HG03064 (cell line): ENCODE data around the gene PEX7.
"Not testable (repeated sequence)": the region's sequence is repeated elsewhere in the genome, so short reads cannot be mapped to it uniquely, and the experiment has no call there.

Experiments
- ATAC-seq: cut with Tn5 transposase; IDR thresholded peaks from one replicate; pipeline ENCODE4 v1.9.1; 2021; ENCODE audit warnings: low read depth; ENCODE audit not compliant: unreplicated experiment

PEX7 gene

DNA sequence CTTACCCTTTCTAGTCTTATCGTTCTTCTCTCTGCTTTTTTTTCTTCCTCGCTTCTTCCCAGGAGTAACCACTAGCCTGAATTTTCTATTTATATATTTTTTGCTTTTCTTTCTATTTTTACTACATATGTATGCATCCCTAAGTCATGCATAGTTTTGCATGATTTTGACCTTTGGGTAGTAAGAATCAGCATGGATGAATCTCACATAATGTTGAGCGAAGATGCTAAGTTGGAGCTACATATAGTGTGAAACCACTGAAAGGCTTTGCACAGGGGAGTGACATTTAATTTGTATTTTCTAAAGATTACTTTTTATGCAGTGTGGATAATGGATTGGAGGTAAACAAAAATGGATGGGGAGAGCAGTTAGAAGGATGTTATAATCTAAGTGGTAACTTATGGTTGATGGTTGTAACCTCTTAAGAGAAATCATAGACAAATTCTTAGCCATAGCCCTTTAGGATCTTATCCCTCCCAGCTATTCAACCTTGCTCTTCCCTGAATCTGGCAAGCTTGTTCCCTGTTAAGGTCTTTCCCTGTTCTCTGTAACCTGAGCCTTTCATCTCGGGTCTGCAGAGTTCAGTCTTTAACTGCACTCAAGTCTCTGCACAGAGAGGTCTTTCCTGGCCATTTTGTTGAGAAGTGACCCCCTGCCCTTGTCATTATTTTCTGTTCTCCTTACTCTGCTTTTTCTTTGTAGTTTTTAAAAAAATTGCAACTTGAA is 18.0 kb downstream of the PEX7 start:
- ATAC-seq, result no peak

DNA sequence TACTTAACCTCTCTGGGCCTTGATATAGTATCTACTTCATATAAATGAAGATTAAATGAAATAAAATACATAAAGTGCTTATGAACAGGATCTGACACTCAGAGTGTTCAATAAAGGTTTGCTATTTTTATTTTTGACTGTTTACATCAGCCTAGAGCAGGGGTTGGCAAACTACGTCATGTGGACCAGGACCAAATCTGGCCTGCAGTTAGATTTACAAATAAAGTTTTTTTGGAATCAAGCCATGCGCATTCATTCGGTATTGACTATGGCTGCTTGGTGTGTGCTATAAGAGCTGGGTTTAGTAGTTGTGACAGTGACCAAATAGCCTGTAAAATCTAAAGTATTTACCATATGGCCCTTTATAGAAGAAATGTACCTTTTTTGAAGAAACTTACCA is 20.8 kb downstream of the PEX7 start:
- ATAC-seq, result no peak

DNA sequence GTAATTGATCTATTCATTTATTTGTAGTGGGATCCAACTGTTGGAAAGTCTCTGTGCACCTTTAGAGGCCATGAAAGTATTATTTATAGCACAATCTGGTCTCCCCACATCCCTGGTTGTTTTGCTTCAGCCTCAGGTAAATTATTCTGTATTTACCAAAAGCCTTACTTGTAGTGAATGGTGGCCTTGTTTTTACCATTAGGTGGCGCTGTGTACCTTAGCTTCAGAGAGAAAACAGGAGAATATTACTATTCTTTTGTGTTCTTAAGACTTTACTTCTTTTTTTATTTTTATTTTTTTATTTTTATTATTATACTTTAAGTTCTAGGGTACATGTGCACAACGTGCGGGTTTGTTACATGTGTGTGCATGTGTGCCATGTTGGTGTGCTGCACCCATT is 23.7 kb downstream of the PEX7 start:
- no peak for ATAC-seq

DNA sequence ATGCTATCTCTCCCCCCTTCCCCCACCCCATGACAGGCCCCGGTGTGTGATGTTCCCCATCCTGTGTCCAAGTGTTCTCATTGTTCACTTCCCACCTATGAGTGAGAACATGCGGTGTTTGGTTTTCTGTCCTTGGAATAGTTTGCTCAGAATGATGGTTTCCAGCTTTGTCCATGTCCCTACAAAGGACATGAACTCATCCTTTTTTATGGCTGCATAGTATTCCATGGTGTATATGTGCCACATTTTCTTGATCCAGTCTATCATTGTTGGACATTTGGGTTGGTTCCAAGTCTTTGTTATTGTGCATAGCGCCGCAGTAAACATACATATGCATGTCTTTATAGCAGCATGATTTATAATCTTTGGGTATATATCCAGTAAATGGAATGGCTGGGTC is 24.1 kb downstream of the PEX7 start:
- ATAC-seq, result not testable (repeated sequence)

DNA sequence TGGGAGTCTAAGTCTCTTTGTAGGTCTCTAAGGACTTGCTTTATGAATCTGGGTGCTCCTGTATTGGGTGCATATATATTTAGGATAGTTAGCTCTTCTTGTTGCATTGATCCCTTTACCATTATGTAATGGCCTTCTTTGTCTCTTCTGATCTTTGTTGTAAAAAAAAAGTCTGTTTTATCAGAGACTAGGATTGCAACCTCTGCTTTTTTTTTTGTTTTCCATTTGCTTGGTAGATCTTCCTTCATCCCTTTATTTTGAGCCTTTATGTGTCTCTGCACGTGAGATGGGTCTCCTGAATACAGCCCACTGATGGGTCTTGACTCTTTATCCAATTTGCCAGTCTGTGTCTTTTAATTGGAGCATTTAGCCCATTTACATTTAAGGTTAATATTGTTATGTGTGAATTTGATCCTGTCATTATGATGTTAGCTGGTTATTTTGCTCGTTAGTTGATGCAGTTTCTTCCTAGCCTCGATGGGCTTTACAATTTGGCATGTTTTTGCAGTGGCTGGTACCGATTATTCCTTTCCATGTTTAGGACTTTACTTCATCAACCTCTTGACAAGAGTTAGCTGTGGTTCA is 27.7 kb downstream of the PEX7 start:
- not testable (repeated sequence) for ATAC-seq

DNA sequence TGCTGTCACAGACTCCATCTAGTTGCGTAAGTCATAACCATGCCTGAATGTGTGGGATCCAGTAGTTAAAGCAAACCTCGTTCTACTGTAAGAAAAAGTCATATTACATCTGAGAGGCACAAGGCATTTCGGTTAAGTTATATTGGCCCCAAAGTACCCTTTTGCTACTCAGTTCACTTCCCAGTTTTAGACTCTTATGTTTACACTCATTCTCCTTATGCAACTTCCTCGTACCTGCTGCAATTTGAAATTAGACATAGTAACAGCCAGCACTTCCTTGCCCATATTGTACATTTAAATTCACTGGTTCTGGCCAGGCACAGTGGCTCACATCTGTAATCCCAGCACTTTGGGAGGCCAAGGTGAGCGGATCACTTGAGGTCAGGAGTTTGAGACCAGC is 37.0 kb downstream of the PEX7 start:
- no peak for ATAC-seq

- ATAC-seq, result no peak
Measured at GRCh38 chr6:136860043-136860442, 37.7 kb downstream of the PEX7 start.

GRCh38 chr6:136862662-136863061 is 40.3 kb downstream of the PEX7 start:
- ATAC-seq, result no peak

DNA sequence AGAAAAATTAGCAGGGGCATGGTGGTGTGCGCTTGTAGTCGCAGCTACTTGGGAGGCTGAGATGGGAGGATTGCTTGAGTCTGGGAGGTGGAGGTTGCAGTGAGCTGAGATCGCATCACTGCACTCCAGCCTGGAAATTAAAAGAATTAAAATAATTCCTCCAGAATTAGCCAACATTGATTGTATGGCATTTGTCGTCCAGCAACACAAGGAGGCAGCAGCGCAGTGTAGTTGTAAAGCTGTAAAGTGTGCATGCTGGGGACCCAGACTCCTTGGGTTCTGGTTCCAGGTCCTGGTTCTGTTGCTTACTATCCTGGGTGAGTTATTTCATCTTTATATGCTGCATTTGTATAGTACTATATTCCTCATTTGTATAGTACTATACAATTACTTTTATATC is 41.4 kb downstream of the PEX7 start:
- no peak for ATAC-seq

DNA sequence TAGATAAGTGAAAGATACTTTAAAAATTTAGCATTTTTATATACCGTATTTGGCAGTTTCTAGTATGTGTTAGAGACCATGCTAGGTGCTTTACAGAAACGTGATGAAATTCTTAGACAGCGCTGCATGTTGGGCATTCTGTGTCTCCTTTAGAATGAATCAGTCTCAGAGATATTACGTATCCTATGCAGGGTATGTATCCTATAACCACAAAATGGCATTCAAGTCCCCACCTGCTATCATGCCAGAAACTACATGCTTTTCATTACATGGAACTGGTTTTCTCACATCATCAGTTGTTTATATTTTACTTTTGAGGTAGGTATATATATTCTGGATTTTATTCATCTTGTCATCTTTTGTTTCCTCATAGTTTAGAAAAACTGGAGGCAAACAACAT is 42.3 kb downstream of the PEX7 start:
- ATAC-seq, result no peak

DNA sequence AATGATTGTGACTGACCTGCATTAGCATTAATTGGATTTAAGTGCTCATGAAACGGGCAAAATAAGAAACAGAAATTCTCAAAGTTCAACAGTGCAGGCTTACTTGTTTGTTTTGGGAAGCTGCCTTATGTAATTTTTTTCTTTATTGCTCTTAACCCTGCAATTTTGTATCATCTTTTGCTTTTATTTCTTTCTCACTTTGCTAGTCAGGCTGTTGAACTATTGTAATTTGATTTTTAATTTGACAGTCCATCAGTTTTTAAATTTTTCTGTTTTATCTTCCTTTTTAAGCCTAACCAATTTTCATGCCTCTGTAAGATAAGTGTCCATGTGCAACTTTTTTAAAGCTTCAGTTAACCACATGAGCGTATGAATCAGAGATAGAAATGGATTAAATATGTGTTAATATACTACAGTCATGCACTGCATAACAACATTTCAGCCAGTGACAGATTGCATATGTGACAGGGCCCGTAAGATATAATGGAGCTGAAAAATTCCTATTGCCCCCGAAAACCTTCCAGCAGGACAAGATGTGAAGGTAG is 44.6 kb downstream of the PEX7 start:
- ATAC-seq, result no peak

DNA sequence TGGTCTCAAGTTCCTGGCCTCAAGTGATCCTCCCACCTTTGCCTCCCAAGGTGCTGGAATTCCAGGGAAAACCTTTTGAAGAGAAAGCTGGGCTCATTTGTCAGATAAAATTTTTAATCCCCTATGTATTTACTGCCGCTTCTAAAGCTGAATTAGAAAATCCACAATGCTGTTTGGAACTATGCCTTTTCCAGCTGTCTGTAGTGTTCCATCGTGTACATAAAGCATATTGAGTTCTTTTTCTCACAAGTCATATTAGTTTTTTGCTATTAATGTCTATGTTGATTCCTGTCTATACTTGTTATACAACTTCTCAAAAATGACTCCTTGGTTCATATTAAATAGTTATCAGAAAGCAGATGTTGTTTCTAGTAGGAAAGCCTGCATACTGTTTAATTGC is 47.1 kb downstream of the PEX7 start:
- ATAC-seq, result no peak

GRCh38 chr6:136873748-136874147 is 51.4 kb downstream of the PEX7 start:
- ATAC-seq, result no peak

DNA sequence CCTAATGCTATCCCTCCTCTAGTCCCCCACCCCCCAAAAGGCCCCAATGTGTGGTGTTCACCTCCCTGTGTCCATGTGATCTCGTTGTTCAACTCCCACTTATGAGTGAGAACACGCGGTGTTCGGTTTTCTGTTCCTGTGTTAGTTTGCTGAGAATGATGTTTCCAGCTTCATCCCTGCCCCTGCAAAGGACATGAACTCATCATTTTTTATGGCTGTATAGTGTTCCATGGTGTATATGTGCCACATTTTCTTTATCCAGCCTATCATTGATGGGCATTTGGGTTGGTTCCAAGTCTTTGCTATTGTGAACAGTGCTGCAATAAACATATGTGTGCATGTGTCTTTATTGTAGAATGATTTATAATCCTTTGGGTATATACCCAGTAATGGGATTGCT is 54.1 kb downstream of the PEX7 start:
- not testable (repeated sequence) for ATAC-seq

GRCh38 chr6:136880748-136881460 is 58.5 kb downstream of the PEX7 start:
- no peak for ATAC-seq

DNA sequence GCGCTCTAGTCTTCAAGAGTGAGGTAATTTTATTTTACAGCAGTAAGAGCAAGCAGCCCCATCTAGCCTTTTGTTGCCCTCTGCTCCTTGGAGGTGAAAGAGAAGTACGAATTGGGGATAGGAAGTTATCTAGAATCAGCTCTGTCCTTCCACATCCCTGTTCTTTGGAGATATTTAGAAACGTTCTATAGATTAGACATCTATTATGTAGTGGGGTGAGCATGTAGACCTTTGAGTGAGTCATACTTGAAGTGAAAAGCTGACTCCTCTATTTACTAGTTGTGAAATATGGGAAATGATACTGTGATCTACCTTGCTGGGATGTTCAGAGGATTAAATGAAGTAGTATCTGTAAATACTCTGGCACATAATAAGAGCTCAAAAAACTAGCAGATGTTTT is 63.7 kb downstream of the PEX7 start:
- no peak for ATAC-seq

DNA sequence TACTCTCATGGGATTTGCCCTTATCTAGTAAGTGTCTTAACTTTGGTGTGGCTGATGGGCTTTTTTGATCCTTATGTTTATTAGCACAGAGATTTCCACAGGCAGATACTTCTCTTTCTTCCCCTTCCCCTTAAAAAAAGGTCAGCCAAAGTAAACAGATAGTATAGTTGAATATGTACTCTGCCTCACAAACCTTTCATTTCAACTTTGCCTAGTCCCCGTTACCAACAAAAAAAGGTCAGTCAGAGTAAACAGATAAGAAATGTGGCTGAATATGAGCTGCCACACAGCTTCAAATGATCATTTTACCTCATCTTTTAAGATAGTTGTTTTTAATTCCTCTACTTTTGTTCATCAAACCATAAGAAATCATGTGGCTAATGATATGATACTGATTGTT is 65.6 kb downstream of the PEX7 start:
- ATAC-seq, result no peak

GRCh38 chr6:136889271-136890193 is 67.1 kb downstream of the PEX7 start:
- no peak for ATAC-seq

DNA sequence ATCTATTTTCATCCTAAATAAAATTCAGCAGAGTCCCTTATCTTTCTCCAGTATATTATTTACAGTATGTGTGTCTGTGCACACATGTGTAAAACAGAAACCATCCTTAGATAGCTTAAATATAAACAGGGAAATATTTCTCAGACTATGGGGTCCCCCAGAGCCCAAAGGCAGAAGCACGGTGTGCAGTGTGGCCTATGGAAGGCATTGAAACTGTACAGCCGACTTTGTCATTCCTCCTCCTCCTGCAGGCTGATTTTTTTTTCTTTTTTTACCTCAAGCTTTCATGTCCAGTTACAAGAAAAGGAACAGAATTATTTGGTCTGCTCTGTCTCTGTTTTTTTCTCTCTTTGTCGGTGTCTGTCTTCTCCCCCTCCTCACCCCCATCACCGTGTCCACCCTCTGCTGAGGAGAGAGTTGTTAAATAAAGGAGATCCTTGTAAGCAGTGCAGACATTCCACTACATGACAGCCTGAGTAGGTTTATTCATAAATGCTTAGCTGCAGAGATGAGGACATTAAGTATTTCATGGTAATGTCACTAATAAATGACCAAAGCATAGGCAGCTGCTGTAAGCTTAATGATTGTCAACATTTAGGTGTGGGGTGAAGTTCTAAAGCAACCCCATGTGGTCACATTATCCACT is 67.9 kb downstream of the PEX7 start:
- no peak for ATAC-seq

- ATAC-seq, result no peak
Measured at GRCh38 chr6:136890986-136891385, 68.6 kb downstream of the PEX7 start.
